Neural cell (in vitro differentiated cells): ENCODE results near the gene UBXN2A. TPM values are rescaled to one million over a fixed set of nuclear protein-coding genes. Genes with fewer than 3 reads are reported as not detected.

ENCODE experiments used
- H2AFZ ChIP-seq: fragments of 200-600, 300-800 bp; sonication (generic), shearing (Covaris generic); 2 replicates; pipeline ENCODE4 v1.6.0; 2014; ENCODE audit warnings: low read depth, mild to moderate bottlenecking, antibody characterized with exemption, low read length, moderate library complexity
- H3F3A ChIP-seq: fragments of 200-600 bp; shearing (Covaris generic); 2 replicates; pipeline ENCODE4 v1.6.1; 2016; ENCODE audit warnings: mild to moderate bottlenecking, moderate library complexity, mixed read lengths, antibody characterized with exemption, low read length; ENCODE audit not compliant: insufficient read depth, poor library complexity, severe bottlenecking
- H3K27ac ChIP-seq: fragments of 200-600, 300-800 bp; sonication (generic), shearing (Covaris generic); 2 replicates; pipeline ENCODE4 v1.5.1; 2014; ENCODE audit warnings: mild to moderate bottlenecking, low read length, moderate library complexity
- H3K27me3 ChIP-seq: fragments of 300-800, 200-600 bp; sonication (generic), shearing (Covaris generic); 2 replicates; pipeline ENCODE4 v1.6.0; 2014; ENCODE audit warnings: mild to moderate bottlenecking, low read depth, low read length, moderate library complexity; ENCODE audit not compliant: insufficient read depth
- H3K36me3 ChIP-seq: fragments of 300-800, 200-600 bp; sonication (generic), shearing (Covaris generic); 2 replicates; pipeline ENCODE4 v1.5.1; 2014; ENCODE audit warnings: mild to moderate bottlenecking, antibody characterized with exemption, low read length, moderate library complexity; ENCODE audit not compliant: insufficient read depth
- H3K4me2 ChIP-seq: fragments of 300-800, 200-600 bp; sonication (generic), shearing (Covaris generic); 2 replicates; pipeline ENCODE4 v1.6.0; 2014; ENCODE audit warnings: mild to moderate bottlenecking, low read length
- H3K4me3 ChIP-seq: fragments of 300-800, 200-600 bp; sonication (generic), shearing (Covaris generic); 2 replicates; pipeline ENCODE4 v1.5.1; 2014; ENCODE audit warnings: mild to moderate bottlenecking, low read length, moderate library complexity
- H3K79me2 ChIP-seq: fragments of 200-600 bp; shearing (Covaris generic); replicated peaks from 2 replicates; pipeline ENCODE4 v1.6.0; 2014; ENCODE audit warnings: mild to moderate bottlenecking, low read length, moderate library complexity; ENCODE audit not compliant: insufficient read depth
- H3K9ac ChIP-seq: fragments of 300-800, 200-600 bp; sonication (generic), shearing (Covaris generic); 2 replicates; pipeline ENCODE4 v1.6.1; 2016; ENCODE audit warnings: mild to moderate bottlenecking, low read length, mixed read lengths
- H3K9me2 ChIP-seq: fragments of 200-600 bp; shearing (Covaris generic); 2 replicates; pipeline ENCODE4 v1.6.1; 2016; ENCODE audit warnings: mild to moderate bottlenecking, low read length, mixed read lengths; ENCODE audit not compliant: insufficient read depth
- H3K9me3 ChIP-seq: fragments of 200-600, 300-800 bp; sonication (generic), shearing (Covaris generic); 2 replicates; pipeline ENCODE4 v1.6.1; 2016; ENCODE audit warnings: mild to moderate bottlenecking, mixed run types, low read length, moderate library complexity, mixed read lengths
- H4K20me1 ChIP-seq: fragments of 200-600 bp; shearing (Covaris generic); 2 replicates; pipeline ENCODE4 v1.6.1; 2016; ENCODE audit warnings: mild to moderate bottlenecking, mixed run types; ENCODE audit not compliant: insufficient read depth
- EP300 ChIP-seq: fragments of 450-650 bp; conservative IDR thresholded peaks from 2 replicates; pipeline ENCODE4 v1.6.1; 2014; ENCODE audit warnings: antibody characterized with exemption, mild to moderate bottlenecking, moderate library complexity; ENCODE audit not compliant: poor library complexity, severe bottlenecking
- EZH2 ChIP-seq: fragments of 200-600, 300-800 bp; shearing (Covaris generic), sonication (generic); IDR thresholded peaks from 2 replicates; pipeline ENCODE4 v1.6.1; 2014; ENCODE audit warnings: antibody characterized with exemption, low read length, borderline replicate concordance, mild to moderate bottlenecking; ENCODE audit not compliant: insufficient read depth, poor library complexity, severe bottlenecking
- MXI1 ChIP-seq: fragments of 450-650 bp; conservative IDR thresholded peaks from 2 replicates; pipeline ENCODE4 v1.6.1; 2014; ENCODE audit warnings: antibody characterized with exemption, mild to moderate bottlenecking; ENCODE audit not compliant: poor library complexity, severe bottlenecking
- POLR2AphosphoS5 ChIP-seq: IDR thresholded peaks from 2 replicates; pipeline ENCODE4 v1.6.1; 2012
- RAD21 ChIP-seq: fragments of 450-650 bp; conservative IDR thresholded peaks from 2 replicates; pipeline ENCODE4 v1.6.1; 2014; ENCODE audit warnings: antibody characterized with exemption, mild to moderate bottlenecking, moderate library complexity
- SMC3 ChIP-seq: fragments of 450-650 bp; conservative IDR thresholded peaks from 2 replicates; pipeline ENCODE4 v1.6.1; 2014; ENCODE audit warnings: antibody characterized with exemption, mild to moderate bottlenecking, moderate library complexity; ENCODE audit not compliant: poor library complexity
- TAF1 ChIP-seq: IDR thresholded peaks from 2 replicates; pipeline ENCODE4 v1.6.1; 2012; ENCODE audit warnings: low read depth
- polyA plus RNA-seq: library from polyadenylated mRNA; depleted of rRNA; stranded (reverse); fragments of >200 nt; gene quantifications from 2 replicates; pipeline ENCODE4 v1.2.3, GENCODE V29; 2014
- TF ChIP-seq, protein P1 (sequence below): IDR thresholded peaks from 2 replicates; pipeline ENCODE4 v1.6.1; 2012; ENCODE audit warnings: borderline replicate concordance
- TF ChIP-seq, protein P2 (sequence below): fragments of 450-650 bp; IDR thresholded peaks from 2 replicates; pipeline ENCODE4 v1.5.1; 2014; ENCODE audit warnings: antibody characterized with exemption, mild to moderate bottlenecking, moderate library complexity; ENCODE audit not compliant: poor library complexity, severe bottlenecking

UBXN2A gene
- polyA plus RNA-seq, 1 donor from 2014 or later = 11.0 TPM

DNA sequence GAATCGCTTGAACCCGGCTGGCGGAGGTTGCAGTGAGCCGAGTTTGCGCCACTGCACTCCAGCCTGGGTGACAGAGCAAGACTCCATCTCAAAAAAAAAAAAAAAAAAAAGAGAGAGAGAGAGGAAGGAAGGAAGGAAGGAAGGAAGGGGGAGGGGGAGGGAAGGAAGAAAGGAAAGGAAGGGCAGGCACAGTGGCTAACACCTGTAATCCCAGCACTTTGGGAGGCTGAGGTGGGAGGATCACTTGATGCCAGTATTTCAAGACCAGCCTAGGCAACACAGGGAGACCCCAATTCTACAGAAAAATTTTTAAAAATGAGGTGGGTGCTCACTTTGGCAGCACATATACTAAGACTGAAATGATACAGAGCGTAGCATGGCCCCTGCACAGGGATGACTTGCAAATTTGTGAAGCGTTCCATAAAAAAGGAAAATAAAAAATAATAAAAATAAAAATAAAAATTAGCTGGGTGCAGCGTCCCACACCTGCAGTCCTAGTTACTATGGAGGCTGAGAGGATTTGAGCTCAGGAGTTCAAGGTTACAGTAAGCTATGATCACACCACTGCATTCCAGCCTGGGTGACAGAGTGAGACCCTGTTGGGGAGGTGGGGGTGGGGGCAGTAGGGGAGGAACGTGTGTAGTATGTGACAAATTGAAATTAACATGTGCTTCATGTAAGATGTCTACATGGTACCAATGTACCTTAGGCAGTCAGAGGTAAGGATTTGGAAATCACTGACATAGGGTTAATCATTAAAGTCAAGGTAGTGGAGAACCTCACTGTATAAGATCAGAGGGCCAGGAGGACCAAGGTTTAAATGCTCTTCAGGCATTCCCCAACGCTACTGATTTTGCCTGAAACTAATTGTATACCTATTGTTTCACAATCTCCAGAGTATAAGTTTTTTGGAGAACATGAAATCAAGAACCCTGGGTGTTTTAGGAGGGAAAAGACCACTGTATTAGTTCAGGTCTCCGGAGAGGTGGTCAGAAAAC, 105.5 kb downstream of the UBXN2A start:
- Histone ChIP-seq H3K4me3 (peak overlapping the region; percentile 75), H3K79me2 (peaks cover 12% of the 10 kb centered on the region)

DNA sequence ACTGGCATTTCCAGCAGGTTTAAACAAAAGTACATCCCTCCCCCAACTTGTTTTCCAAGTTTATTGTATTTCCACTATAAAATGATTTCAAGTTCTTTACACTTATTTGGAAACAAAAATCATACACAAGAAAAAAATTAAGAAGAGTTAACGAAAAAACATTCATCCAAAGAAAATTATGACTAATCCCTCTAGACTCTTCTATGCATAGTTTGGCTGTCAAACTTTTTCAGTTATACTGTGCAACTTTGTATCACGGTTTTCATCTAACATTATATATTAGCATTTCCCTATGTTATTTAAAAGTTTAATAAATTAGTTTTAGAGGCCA, 106.3 kb downstream of the UBXN2A start:
- H4K20me1 ChIP-seq = no peaks in the 10 kb centered on the region
- H3K4me2 ChIP-seq = peak overlapping the region; percentile 72
- H3K27me3 ChIP-seq = no peaks in the 10 kb centered on the region
- H3K27ac ChIP-seq = no peak overlapping the region
- peak overlapping the region; percentile 69 for H3K9ac ChIP-seq
- H3K9me2 ChIP-seq = no peaks in the 10 kb centered on the region
- H2AFZ ChIP-seq = peak overlapping the region; percentile 86
- H3F3A ChIP-seq = no peaks in the 10 kb centered on the region
- no peaks in the 10 kb centered on the region for H3K9me3 ChIP-seq
- peaks cover 12% of the 10 kb centered on the region for H3K79me2 ChIP-seq
- no peaks in the 10 kb centered on the region for H3K36me3 ChIP-seq
- TF ChIP-seq TAF1 (no peak), EZH2 (no peak), RAD21 (no peak), SMC3 (no peak), MXI1 (no peak), POLR2AphosphoS5 (no peak), EP300 (no peak)
- TF ChIP-seq, protein P1, sequence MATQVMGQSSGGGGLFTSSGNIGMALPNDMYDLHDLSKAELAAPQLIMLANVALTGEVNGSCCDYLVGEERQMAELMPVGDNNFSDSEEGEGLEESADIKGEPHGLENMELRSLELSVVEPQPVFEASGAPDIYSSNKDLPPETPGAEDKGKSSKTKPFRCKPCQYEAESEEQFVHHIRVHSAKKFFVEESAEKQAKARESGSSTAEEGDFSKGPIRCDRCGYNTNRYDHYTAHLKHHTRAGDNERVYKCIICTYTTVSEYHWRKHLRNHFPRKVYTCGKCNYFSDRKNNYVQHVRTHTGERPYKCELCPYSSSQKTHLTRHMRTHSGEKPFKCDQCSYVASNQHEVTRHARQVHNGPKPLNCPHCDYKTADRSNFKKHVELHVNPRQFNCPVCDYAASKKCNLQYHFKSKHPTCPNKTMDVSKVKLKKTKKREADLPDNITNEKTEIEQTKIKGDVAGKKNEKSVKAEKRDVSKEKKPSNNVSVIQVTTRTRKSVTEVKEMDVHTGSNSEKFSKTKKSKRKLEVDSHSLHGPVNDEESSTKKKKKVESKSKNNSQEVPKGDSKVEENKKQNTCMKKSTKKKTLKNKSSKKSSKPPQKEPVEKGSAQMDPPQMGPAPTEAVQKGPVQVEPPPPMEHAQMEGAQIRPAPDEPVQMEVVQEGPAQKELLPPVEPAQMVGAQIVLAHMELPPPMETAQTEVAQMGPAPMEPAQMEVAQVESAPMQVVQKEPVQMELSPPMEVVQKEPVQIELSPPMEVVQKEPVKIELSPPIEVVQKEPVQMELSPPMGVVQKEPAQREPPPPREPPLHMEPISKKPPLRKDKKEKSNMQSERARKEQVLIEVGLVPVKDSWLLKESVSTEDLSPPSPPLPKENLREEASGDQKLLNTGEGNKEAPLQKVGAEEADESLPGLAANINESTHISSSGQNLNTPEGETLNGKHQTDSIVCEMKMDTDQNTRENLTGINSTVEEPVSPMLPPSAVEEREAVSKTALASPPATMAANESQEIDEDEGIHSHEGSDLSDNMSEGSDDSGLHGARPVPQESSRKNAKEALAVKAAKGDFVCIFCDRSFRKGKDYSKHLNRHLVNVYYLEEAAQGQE = no peak
- TF ChIP-seq, protein P2, sequence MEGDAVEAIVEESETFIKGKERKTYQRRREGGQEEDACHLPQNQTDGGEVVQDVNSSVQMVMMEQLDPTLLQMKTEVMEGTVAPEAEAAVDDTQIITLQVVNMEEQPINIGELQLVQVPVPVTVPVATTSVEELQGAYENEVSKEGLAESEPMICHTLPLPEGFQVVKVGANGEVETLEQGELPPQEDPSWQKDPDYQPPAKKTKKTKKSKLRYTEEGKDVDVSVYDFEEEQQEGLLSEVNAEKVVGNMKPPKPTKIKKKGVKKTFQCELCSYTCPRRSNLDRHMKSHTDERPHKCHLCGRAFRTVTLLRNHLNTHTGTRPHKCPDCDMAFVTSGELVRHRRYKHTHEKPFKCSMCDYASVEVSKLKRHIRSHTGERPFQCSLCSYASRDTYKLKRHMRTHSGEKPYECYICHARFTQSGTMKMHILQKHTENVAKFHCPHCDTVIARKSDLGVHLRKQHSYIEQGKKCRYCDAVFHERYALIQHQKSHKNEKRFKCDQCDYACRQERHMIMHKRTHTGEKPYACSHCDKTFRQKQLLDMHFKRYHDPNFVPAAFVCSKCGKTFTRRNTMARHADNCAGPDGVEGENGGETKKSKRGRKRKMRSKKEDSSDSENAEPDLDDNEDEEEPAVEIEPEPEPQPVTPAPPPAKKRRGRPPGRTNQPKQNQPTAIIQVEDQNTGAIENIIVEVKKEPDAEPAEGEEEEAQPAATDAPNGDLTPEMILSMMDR = no peak
- peak overlapping the region; percentile 75 for H3K4me3 ChIP-seq

More for the DNA sequence above, 105.5 kb downstream of the UBXN2A start:
- Histone ChIP-seq H3K4me2 (peak overlapping the region; percentile 72), H3K9me3 (no peaks in the 10 kb centered on the region), H3K9ac (no peak overlapping the region), H3K27me3 (no peaks in the 10 kb centered on the region), H3F3A (no peaks in the 10 kb centered on the region), H2AFZ (no peak overlapping the region), H3K9me2 (no peaks in the 10 kb centered on the region), H4K20me1 (no peaks in the 10 kb centered on the region), H3K27ac (no peak overlapping the region), H3K36me3 (no peaks in the 10 kb centered on the region)
- TF ChIP-seq TAF1 (no peak), MXI1 (no peak), EP300 (no peak)
- TF ChIP-seq, protein P2 = no peak
